Stimulated activated naive CD8-positive, alpha-beta T cell treated with anti-CD3 and anti-CD28 coated beads, Interleukin-15, Interleukin-2, amounts not matched to agents 100 ng/mL and 50 ng/mL, for 24 hours (primary cell): ENCODE measurements around the gene CTNND2.
"Not testable (repeated sequence)": the region's sequence is repeated elsewhere in the genome, so short reads cannot be mapped to it uniquely, and the experiment has no call there.

Experiments
- H3K27ac Mint-ChIP-seq: one replicate; pipeline ENCODE4 v1.8.0; 2021; ENCODE audit warnings: mild to moderate bottlenecking, mixed read lengths
- H3K27me3 Mint-ChIP-seq: one replicate; pipeline ENCODE4 v1.8.0; 2021; ENCODE audit warnings: mixed read lengths
- H3K36me3 Mint-ChIP-seq: one replicate; pipeline ENCODE4 v1.8.0; 2021; ENCODE audit warnings: low read depth, mixed read lengths
- H3K4me1 Mint-ChIP-seq: one replicate; pipeline ENCODE4 v1.8.0; 2021; ENCODE audit warnings: low read depth, mixed read lengths
- H3K4me3 Mint-ChIP-seq: one replicate; pipeline ENCODE4 v1.8.0; 2021; ENCODE audit warnings: mild to moderate bottlenecking, mixed read lengths
- H3K9me3 Mint-ChIP-seq: one replicate; pipeline ENCODE4 v1.8.0; 2021; ENCODE audit warnings: mixed read lengths

The CTNND2 gene

DNA sequence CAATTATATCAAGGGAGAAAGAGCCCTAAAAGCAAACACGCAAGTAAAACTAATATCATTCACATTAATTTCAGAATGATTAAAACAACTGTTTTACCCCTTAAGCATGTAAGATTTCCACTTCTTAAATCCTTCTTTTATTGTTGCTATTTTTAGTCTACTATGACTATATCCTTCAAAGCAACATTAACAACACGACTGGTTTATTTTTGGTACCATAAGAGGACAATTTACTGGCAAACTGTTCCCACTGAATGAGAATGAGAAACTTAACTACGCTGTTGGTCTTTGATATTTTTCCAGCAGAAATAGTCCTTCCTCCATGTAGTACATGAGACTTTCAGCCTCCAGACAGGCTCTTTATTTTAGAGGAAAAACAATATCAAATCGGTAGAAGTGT, 281.5 kb downstream of the CTNND2 start:
- Mint-ChIP-seq H3K4me1 (no peaks in the 10 kb centered on the region), H3K27me3 (no peaks in the 10 kb centered on the region), H3K27ac (no peak overlapping the region), H3K9me3 (peaks cover 11% of the 10 kb centered on the region), H3K36me3 (no peaks in the 10 kb centered on the region), H3K4me3 (no peak overlapping the region)

DNA sequence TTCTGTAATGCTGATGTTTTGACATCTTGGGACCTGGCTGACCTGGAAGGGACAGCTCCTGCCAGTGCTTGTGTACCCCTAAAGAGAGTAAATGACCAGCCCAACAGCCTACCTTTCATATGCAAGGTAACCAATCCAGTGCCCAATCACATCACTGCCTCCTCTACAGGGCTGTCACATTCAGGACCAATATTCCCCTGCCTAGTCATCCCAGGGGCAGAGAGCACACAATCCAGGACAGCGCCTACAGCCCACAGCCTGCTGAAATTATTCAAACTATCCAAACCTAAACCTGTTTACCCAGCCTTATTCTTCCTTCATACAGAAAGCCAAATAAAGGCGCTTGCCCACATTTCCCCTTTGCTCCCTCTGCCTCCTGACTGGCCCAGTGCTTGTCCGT, 284.1 kb downstream of the CTNND2 start:
- Mint-ChIP-seq H3K27ac (no peak overlapping the region), H3K9me3 (peaks cover 9% of the 10 kb centered on the region), H3K27me3 (no peaks in the 10 kb centered on the region), H3K4me3 (no peak overlapping the region), H3K36me3 (no peaks in the 10 kb centered on the region), H3K4me1 (no peaks in the 10 kb centered on the region)

- peaks cover 7% of the 10 kb centered on the region for H3K9me3 Mint-ChIP-seq
- no peaks in the 10 kb centered on the region for H3K4me1 Mint-ChIP-seq
- no peak overlapping the region for H3K4me3 Mint-ChIP-seq
- no peak overlapping the region for H3K27ac Mint-ChIP-seq
- no peaks in the 10 kb centered on the region for H3K27me3 Mint-ChIP-seq
- no peaks in the 10 kb centered on the region for H3K36me3 Mint-ChIP-seq
These were observed 284.8 kb downstream of the CTNND2 start for GRCh38 chr5:11619339-11620024.

GRCh38 chr5:11617080-11617479, 287.2 kb downstream of the CTNND2 start:
- Mint-ChIP-seq H3K4me1 (no peaks in the 10 kb centered on the region), H3K27me3 (no peaks in the 10 kb centered on the region)

DNA sequence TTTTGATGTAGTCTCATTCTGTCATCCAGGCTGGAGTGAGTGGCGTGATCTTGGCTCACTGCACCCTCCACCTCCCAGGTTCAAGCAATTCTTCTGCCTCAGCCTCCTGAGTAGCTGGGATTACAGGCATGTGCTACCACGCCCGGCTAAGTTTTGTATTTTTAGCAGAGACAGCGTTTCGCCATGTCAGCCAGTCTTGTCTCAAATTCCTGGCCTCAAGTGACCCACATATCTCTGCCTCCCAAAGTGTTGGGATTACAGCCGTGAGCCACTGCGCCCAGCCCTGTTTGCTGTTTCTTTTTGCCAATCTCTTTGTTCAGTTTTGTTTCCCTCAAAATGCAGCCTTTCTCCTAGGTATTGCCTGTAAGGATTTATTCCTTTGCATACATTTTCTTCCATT, 287.6 kb downstream of the CTNND2 start:
- H3K9me3 Mint-ChIP-seq, H3K36me3 Mint-ChIP-seq, H3K27me3 Mint-ChIP-seq, H3K27ac Mint-ChIP-seq, H3K4me3 Mint-ChIP-seq, H3K4me1 Mint-ChIP-seq: not testable (repeated sequence)

More at GRCh38 chr5:11617080-11617479, 287.2 kb downstream of the CTNND2 start:
- no peaks in the 10 kb centered on the region for H3K9me3 Mint-ChIP-seq
- no peaks in the 10 kb centered on the region for H3K36me3 Mint-ChIP-seq
- H3K27ac Mint-ChIP-seq: no peak overlapping the region
- no peak overlapping the region for H3K4me3 Mint-ChIP-seq

DNA sequence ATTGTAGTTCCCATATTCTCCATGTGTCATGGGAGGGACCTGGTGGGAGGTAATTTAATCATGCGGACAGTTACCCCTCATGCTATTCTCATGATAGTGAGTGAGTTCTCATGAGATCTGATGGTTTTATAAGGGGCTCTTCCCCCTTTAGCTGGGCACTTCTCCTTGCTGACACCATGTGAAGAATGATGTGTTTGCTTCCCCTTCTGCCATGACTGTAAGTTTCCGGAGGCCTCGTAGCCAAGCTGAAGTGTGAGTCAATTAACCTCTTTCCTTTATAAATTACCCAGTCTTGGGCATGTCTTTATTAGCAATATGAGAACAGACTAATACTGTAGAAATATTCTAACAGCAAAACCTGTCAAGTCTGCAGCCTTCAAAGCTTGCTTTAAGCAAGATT, 293.2 kb downstream of the CTNND2 start:
- peaks cover 7% of the 10 kb centered on the region for H3K9me3 Mint-ChIP-seq
- no peak overlapping the region for H3K27ac Mint-ChIP-seq
- H3K27me3 Mint-ChIP-seq: no peaks in the 10 kb centered on the region
- H3K4me3 Mint-ChIP-seq: no peak overlapping the region
- H3K4me1 Mint-ChIP-seq: no peaks in the 10 kb centered on the region
- H3K36me3 Mint-ChIP-seq: no peaks in the 10 kb centered on the region

- H3K4me1 Mint-ChIP-seq: no peaks in the 10 kb centered on the region
- H3K36me3 Mint-ChIP-seq: no peaks in the 10 kb centered on the region
- H3K27ac Mint-ChIP-seq: no peak overlapping the region
- no peak overlapping the region for H3K4me3 Mint-ChIP-seq
- H3K9me3 Mint-ChIP-seq: peaks cover 7% of the 10 kb centered on the region
- no peaks in the 10 kb centered on the region for H3K27me3 Mint-ChIP-seq
These were observed 294.5 kb downstream of the CTNND2 start for GRCh38 chr5:11609570-11610303.

DNA sequence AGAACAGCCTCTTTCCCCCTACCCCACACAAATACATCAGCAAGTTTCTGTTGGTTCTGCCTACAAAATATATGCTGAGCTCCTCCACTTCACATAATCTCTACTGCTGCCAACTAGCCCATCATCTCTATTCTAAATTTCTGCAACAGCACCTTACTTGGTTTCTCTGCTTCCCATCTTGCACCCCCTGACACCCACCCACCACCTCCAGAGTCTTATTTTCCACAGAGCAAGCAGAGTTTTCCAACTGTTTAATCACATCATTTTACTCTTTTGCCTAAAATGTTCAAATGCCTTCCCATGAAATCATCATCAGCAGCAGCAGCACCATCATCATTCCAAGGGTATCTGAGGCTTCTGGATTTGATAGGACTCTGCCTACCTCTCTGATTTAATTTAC, 295.7 kb downstream of the CTNND2 start:
- H3K27ac Mint-ChIP-seq: no peak overlapping the region
- peaks cover 7% of the 10 kb centered on the region for H3K9me3 Mint-ChIP-seq
- no peaks in the 10 kb centered on the region for H3K4me1 Mint-ChIP-seq
- no peaks in the 10 kb centered on the region for H3K27me3 Mint-ChIP-seq
- no peaks in the 10 kb centered on the region for H3K36me3 Mint-ChIP-seq
- no peak overlapping the region for H3K4me3 Mint-ChIP-seq

- H3K27me3 Mint-ChIP-seq: no peaks in the 10 kb centered on the region
- H3K4me3 Mint-ChIP-seq: no peak overlapping the region
- no peak overlapping the region for H3K27ac Mint-ChIP-seq
- no peaks in the 10 kb centered on the region for H3K36me3 Mint-ChIP-seq
- peaks cover 7% of the 10 kb centered on the region for H3K9me3 Mint-ChIP-seq
- no peaks in the 10 kb centered on the region for H3K4me1 Mint-ChIP-seq
These were observed 296.2 kb downstream of the CTNND2 start for GRCh38 chr5:11607944-11608483.

- Mint-ChIP-seq H3K27ac (no peak overlapping the region), H3K4me3 (no peak overlapping the region), H3K4me1 (no peaks in the 10 kb centered on the region), H3K36me3 (no peaks in the 10 kb centered on the region), H3K9me3 (no peaks in the 10 kb centered on the region), H3K27me3 (no peaks in the 10 kb centered on the region)
These were observed 301.9 kb downstream of the CTNND2 start for GRCh38 chr5:11602298-11602697.

DNA sequence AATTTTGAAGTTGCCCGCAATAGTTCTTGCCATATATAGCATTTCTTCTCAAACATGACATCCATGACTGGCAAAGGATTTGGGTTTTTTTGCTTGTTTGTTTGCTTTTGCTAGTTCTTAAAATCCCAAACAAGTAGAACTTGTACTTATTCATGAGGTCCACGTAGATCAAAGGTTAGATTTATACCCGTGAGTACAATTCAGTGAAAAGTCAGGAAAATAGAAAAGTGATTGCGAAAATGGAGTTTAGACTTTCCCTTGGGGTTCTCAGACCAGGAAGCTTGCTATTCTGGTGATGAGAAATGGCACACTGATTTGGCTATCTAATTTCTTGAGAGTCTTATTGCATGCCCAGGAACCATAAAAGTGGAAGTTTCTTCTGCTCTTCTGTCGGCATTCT, 304.7 kb downstream of the CTNND2 start:
- no peaks in the 10 kb centered on the region for H3K27me3 Mint-ChIP-seq
- no peak overlapping the region for H3K27ac Mint-ChIP-seq
- no peak overlapping the region for H3K4me3 Mint-ChIP-seq
- H3K9me3 Mint-ChIP-seq: no peaks in the 10 kb centered on the region
- H3K36me3 Mint-ChIP-seq: no peaks in the 10 kb centered on the region
- H3K4me1 Mint-ChIP-seq: no peaks in the 10 kb centered on the region

DNA sequence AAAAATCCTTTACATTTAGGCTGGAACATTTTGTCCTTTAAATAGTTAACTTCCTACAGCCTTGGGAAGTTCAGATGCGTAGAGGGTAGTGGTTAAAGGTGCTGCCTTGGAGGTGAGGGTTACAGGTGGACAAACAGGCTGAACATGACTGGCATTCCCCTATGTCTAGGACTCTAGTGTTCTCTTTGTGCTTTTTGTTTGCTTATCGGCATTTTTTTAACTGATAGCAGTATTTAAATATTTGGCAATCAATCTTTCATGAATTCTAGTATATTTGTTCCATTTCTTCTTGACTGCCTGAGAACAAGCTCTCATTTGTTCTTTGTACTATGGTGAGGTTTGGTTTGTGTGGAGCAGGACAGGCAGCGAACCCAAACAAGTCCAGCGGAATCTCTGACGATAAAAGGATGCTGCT, 307.6 kb downstream of the CTNND2 start:
- no peak overlapping the region for H3K27ac Mint-ChIP-seq
- H3K36me3 Mint-ChIP-seq: no peaks in the 10 kb centered on the region
- H3K9me3 Mint-ChIP-seq: peaks cover 5% of the 10 kb centered on the region
- H3K4me3 Mint-ChIP-seq: no peak overlapping the region
- no peaks in the 10 kb centered on the region for H3K4me1 Mint-ChIP-seq
- H3K27me3 Mint-ChIP-seq: no peaks in the 10 kb centered on the region

- no peak overlapping the region for H3K4me3 Mint-ChIP-seq
- no peak overlapping the region for H3K27ac Mint-ChIP-seq
These were observed 308.1 kb downstream of the CTNND2 start for GRCh38 chr5:11596185-11596584.

DNA sequence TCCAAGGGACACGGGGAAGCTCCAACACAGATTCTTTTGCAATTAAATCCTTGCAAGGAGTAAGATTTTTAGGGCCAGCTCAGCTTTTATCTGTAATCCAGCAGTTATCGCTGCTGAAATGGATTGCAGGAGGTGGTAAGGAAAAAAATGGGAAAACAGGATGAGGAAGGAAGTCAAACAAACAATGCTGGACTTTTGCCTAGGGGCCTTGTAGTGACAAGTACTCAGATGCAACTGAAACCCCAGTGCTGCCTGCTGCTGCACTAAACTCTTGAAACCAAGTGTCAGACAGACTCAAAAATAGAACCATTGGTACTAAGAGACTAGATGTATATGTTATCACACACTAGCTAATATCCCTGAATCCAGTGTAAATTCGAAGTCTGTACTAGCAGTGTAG, 309.2 kb downstream of the CTNND2 start:
- H3K27me3 Mint-ChIP-seq: no peaks in the 10 kb centered on the region
- H3K36me3 Mint-ChIP-seq: no peaks in the 10 kb centered on the region
- no peaks in the 10 kb centered on the region for H3K4me1 Mint-ChIP-seq

More at GRCh38 chr5:11596185-11596584, 308.1 kb downstream of the CTNND2 start:
- Mint-ChIP-seq H3K9me3 (peaks cover 9% of the 10 kb centered on the region), H3K27me3 (no peaks in the 10 kb centered on the region), H3K36me3 (no peaks in the 10 kb centered on the region), H3K4me1 (no peaks in the 10 kb centered on the region)

DNA sequence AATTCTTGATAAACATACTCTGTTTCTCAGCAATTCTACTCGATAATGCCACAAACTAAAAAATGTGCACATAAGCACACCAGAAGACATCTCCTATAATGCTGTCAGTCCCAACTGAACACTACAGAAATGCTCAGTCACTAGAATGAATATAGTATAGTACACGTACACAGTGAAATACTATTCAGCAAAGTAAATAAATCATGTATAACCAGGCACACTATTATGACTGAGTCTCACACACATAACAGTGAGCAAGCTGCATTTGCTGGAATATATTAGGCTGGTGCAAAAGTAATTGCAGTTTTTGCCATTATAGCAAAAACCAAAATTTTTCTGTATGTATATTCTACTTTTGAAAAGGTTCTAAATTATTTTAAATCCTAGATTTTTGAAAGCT, 310.2 kb downstream of the CTNND2 start:
- Mint-ChIP-seq H3K4me3 (no peak overlapping the region), H3K27me3 (no peaks in the 10 kb centered on the region), H3K4me1 (no peaks in the 10 kb centered on the region), H3K36me3 (no peaks in the 10 kb centered on the region), H3K9me3 (peaks cover 9% of the 10 kb centered on the region), H3K27ac (no peak overlapping the region)

More for the DNA sequence above, 309.2 kb downstream of the CTNND2 start:
- Mint-ChIP-seq H3K4me3 (no peak overlapping the region), H3K27ac (no peak overlapping the region), H3K9me3 (peaks cover 9% of the 10 kb centered on the region)
